Neuron (in vitro differentiated cells): ENCODE measurements around the gene SMOC1.

Experiments used
- H2AFZ ChIP-seq: one replicate; pipeline ENCODE4 v1.6.1; 2013; ENCODE audit warnings: low read depth, mild to moderate bottlenecking, inconsistent platforms, low read length, moderate library complexity
- H3K27me3 ChIP-seq: one replicate; pipeline ENCODE4 v1.6.1; 2013; ENCODE audit warnings: low read length; ENCODE audit not compliant: insufficient read depth
- H3K36me3 ChIP-seq: one replicate; pipeline ENCODE4 v1.6.1; 2013; ENCODE audit warnings: low read length; ENCODE audit not compliant: insufficient read depth
- H3K4me1 ChIP-seq: one replicate; pipeline ENCODE4 v1.6.1; 2013; ENCODE audit warnings: low read length; ENCODE audit not compliant: insufficient read depth
- H3K4me3 ChIP-seq: 2 replicates; pipeline ENCODE4 v1.5.1; 2013; ENCODE audit warnings: mild to moderate bottlenecking, low read length, moderate library complexity
- H3K9me3 ChIP-seq: one replicate; pipeline ENCODE4 v1.6.1; 2013; ENCODE audit warnings: low read length

The SMOC1 gene

DNA sequence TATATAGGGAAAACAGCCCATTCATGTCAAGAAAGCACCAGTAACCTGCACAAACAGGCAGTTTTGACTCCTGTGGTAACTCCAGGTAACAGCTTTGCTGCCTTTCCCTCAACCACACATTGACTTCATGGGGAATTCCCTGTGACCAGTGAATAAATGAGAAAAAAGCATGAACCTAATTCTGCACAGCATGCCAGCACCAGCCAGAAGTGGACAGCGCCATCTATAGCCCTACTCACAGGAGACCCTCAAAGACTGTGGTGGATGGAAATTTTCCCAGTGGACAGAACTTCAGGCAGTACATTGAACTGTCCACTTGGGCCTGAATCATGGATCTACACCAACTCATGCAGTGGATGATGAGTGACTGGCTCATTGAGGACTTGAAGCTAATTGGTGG, 157.4 kb downstream of the SMOC1 start:
- Histone ChIP-seq H3K4me1 (no peaks in the 10 kb centered on the region), H3K36me3 (peaks cover 4% of the 10 kb centered on the region), H3K27me3 (no peaks in the 10 kb centered on the region), H3K4me3 (no peak overlapping the region), H3K9me3 (no peaks in the 10 kb centered on the region), H2AFZ (no peak overlapping the region)

DNA sequence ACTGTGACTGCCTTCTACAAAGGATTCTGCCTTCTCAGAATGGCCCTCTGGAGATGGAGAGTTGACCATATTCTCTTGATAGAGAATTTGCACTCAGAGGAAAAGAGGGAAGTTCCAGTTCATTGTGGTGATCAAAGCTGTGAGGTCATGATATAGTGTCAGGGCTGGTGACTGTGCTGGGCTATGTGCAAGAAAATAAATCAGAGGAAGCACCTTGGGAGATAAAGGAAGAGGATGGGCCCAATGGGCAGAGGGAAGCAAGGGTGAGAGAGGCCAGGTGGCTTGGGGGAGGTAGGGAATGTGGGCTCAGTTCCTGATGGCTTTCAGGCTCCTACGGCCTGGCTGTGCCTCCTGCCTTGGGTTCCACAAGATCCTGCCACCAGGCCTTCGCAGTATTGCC, 163.8 kb downstream of the SMOC1 start:
- Histone ChIP-seq H3K27me3 (peaks cover 4% of the 10 kb centered on the region), H3K36me3 (no peaks in the 10 kb centered on the region), H2AFZ (no peak overlapping the region), H3K4me1 (no peaks in the 10 kb centered on the region), H3K4me3 (no peak overlapping the region), H3K9me3 (no peaks in the 10 kb centered on the region)

DNA sequence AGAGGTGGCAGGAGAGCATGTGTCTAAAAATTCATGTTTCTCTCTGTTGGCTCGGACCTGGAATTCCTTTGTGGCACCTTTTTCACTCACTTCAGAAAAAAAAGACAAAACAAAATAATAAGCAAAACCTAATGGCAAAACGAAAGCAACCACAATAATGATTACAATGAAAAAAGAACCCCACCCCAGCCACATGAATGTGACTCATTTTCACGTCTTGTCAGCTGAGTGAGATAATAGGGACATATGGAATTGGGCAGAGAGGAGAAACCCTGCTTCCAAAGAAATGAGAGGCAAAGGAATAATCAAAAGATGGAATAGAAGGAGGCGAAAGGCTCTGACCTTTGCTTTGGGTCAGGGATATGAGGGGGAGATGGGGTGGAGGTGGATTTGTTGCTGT, 166.1 kb downstream of the SMOC1 start:
- H3K4me1 ChIP-seq: peaks cover 8% of the 10 kb centered on the region
- H3K4me3 ChIP-seq: no peak overlapping the region
- no peaks in the 10 kb centered on the region for H3K9me3 ChIP-seq
- peaks cover 4% of the 10 kb centered on the region for H3K27me3 ChIP-seq
- no peaks in the 10 kb centered on the region for H3K36me3 ChIP-seq
- H2AFZ ChIP-seq: no peak overlapping the region

DNA sequence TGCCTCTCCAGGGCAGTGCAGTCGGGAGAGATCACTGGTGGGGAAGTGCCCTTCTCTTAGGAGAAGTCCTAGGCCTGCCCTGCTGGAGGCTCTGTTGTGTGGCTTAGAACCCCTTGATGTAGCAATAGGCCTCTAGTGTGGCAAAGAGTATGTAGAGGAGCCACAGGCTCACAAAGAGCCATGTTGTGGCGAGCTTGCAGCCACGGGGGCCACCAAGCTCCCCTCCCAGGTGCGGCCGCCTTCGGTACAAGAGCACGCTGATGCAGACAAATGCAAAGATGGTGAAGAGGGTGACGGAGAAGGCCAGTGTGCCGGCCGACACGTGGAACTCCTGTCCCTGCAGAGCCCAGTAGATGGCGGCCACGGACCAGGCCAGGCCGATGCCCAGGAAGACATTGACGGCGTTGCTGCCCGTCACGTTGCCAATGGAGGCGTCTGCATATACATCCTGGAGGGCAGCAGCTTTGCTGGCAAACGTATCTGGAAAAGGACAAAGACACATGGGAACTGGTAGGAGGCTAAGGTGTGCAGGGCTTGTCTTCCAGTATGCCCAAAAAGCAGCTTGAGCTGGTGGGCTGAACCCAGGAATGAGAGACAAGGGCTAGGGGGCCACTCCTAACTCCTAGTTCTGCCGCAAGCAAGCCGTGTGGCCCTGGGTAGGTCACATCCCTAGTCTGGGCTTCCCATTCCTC, 166.8 kb downstream of the SMOC1 start:
- Histone ChIP-seq H3K9me3 (no peaks in the 10 kb centered on the region), H2AFZ (no peak overlapping the region), H3K27me3 (peaks cover 4% of the 10 kb centered on the region), H3K36me3 (no peaks in the 10 kb centered on the region), H3K4me1 (peaks cover 11% of the 10 kb centered on the region), H3K4me3 (no peak overlapping the region)

- Histone ChIP-seq H3K9me3 (no peaks in the 10 kb centered on the region), H3K4me1 (peaks cover 15% of the 10 kb centered on the region), H2AFZ (no peak overlapping the region), H3K27me3 (peaks cover 4% of the 10 kb centered on the region), H3K4me3 (no peak overlapping the region), H3K36me3 (no peaks in the 10 kb centered on the region)
Measured at GRCh38 chr14:70047598-70048312, 168.5 kb downstream of the SMOC1 start.

GRCh38 chr14:70048313-70048654, 169.1 kb downstream of the SMOC1 start:
- Histone ChIP-seq H3K36me3 (no peaks in the 10 kb centered on the region), H3K4me1 (peaks cover 18% of the 10 kb centered on the region), H3K4me3 (no peak overlapping the region), H2AFZ (no peak overlapping the region), H3K27me3 (peaks cover under 1% of the 10 kb centered on the region), H3K9me3 (no peaks in the 10 kb centered on the region)

DNA sequence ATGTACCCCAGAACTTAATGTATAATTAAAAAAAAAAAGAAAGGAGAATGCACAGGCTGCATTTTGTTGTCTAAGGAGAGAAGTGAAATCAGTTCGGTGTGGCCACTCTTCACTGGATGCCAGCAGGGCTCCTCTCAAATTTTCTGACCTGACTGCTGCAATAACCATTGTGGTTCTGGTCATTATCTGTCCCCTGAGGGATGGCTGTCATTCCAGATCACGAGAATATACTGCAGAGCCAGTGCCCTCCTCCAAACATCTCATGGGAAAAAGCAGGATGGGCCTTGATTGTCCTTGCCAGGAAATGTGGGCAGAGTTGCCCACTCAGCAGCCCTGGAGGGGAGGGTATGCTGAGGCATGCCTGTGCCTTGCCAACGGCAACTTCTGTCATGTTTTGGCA, 170.4 kb downstream of the SMOC1 start:
- H3K27me3 ChIP-seq: no peaks in the 10 kb centered on the region
- H3K4me3 ChIP-seq: no peak overlapping the region
- peaks cover 19% of the 10 kb centered on the region for H3K4me1 ChIP-seq
- no peaks in the 10 kb centered on the region for H3K9me3 ChIP-seq
- H2AFZ ChIP-seq: no peak overlapping the region
- H3K36me3 ChIP-seq: no peaks in the 10 kb centered on the region

- no peaks in the 10 kb centered on the region for H3K9me3 ChIP-seq
- H2AFZ ChIP-seq: no peak overlapping the region
- H3K4me1 ChIP-seq: peaks cover 19% of the 10 kb centered on the region
- H3K27me3 ChIP-seq: no peaks in the 10 kb centered on the region
- H3K4me3 ChIP-seq: no peak overlapping the region
- no peaks in the 10 kb centered on the region for H3K36me3 ChIP-seq
Measured at GRCh38 chr14:70050136-70050535, 170.9 kb downstream of the SMOC1 start.

GRCh38 chr14:70052990-70053389, 173.8 kb downstream of the SMOC1 start:
- Histone ChIP-seq H3K27me3 (peaks cover 3% of the 10 kb centered on the region), H3K4me1 (peaks cover 19% of the 10 kb centered on the region), H3K9me3 (no peaks in the 10 kb centered on the region), H3K36me3 (no peaks in the 10 kb centered on the region), H2AFZ (no peak overlapping the region), H3K4me3 (no peak overlapping the region)

DNA sequence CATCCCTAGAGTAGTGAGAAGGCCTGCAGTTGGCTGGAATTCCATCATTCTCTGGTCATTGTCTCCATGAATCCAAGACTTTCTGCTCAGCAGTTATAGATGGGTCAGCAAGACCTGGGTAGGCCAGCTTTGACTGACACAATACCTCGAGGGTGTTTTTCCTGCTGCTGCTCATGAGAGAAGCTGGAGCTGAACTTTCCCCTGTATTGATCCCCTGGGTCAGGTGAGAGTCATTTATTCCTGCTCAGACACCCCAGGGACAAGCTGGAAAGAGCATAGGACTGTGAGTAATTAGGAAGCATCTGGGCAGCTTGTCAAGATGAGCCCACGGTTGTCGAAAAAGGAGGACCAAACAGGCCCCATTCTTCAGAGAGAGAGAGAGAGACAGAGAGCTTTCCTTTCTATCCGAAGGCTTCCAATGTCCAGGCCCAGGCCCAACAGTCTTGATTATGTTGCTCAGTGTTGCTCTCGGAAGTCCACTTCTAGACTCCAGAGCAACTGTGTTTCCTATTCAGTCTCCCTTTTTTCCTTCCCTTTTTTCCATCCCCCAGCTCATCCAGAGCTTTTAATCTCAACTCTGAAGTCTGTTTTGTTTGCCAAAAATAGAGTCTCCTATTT, 178.4 kb downstream of the SMOC1 start:
- H3K4me3 ChIP-seq: no peak overlapping the region
- H3K4me1 ChIP-seq: peaks cover 5% of the 10 kb centered on the region
- no peaks in the 10 kb centered on the region for H3K9me3 ChIP-seq
- no peak overlapping the region for H2AFZ ChIP-seq
- no peaks in the 10 kb centered on the region for H3K36me3 ChIP-seq
- H3K27me3 ChIP-seq: peaks cover 15% of the 10 kb centered on the region

DNA sequence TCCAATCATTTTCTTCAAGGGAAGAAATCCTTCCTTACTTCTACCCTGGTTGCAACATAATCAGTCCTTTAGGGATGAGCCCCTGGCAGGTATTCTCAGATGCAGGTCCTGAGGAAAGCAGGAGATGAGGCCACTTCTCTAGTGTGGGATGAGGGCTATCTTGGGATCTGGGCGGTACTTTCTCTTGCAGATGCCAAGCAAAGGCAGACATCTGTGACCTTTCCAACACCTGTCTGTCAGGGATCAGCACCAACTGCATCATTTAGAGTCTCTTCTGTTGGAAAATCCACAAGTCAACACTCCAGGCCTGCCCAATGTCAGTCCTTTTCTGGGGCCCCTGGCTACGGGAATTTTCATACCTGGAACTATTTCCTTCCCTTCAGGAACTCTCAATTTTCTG, 180.3 kb downstream of the SMOC1 start:
- Histone ChIP-seq H3K36me3 (no peaks in the 10 kb centered on the region), H3K9me3 (no peaks in the 10 kb centered on the region), H3K4me3 (no peak overlapping the region), H3K27me3 (peaks cover 17% of the 10 kb centered on the region), H3K4me1 (no peaks in the 10 kb centered on the region), H2AFZ (no peak overlapping the region)

GRCh38 chr14:70061108-70061507, 181.9 kb downstream of the SMOC1 start:
- peaks cover 2% of the 10 kb centered on the region for H3K9me3 ChIP-seq

DNA sequence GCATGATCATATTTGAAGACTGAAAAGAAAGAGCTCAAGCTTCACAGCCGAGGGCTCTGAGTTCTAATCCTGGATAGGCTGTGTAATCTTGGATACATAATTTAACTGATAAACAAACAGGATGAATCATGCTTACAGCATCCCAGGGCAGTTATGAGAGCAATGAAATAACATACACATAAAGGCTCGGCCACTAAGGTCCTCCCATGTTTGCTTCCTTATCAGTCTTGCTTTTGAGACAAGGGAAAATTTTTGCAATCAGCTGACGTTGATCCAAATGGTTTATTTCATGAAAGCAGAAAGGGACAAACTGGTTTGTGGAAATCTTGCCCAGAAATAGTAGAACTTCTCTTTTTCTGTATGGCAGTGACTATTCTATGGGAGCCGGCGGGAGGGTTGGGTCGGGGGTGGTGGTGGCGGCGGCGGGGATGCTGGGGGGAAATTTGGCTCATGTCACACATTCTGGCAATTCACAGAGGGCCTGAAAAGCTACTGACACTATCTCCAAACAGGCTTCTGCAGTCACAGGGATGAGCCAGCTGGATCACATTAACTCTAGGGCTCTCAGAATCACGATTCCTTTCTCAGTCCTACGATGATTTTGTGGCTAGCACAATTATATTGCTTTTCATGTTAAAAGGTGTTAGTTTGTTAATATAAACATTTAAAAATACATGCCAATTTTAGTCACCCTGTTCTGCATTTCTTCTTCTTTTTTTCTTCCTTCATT, 185.1 kb downstream of the SMOC1 start:
- Histone ChIP-seq H3K36me3 (no peaks in the 10 kb centered on the region), H3K4me1 (peaks cover 3% of the 10 kb centered on the region), H3K9me3 (peaks cover 2% of the 10 kb centered on the region), H2AFZ (no peak overlapping the region), H3K4me3 (no peak overlapping the region), H3K27me3 (peaks cover 14% of the 10 kb centered on the region)

More at GRCh38 chr14:70061108-70061507, 181.9 kb downstream of the SMOC1 start:
- Histone ChIP-seq H2AFZ (no peak overlapping the region), H3K36me3 (no peaks in the 10 kb centered on the region), H3K4me3 (no peak overlapping the region), H3K27me3 (peaks cover 17% of the 10 kb centered on the region), H3K4me1 (no peaks in the 10 kb centered on the region)
